Activated T-cell treated with anti-CD3 and anti-CD28 coated beads, Interleukin-2, amount 50 U/mL, for 4 hours (primary cell): Measurements from ENCODE around the gene OBSL1. TPM values are rescaled to one million over a fixed set of nuclear protein-coding genes. Genes with fewer than 3 reads are reported as not detected.

Source experiments
- ATAC-seq, 2 donors: fragments of 200-7000 bp; cut with Tn5 transposase; one replicate each; pipeline ENCODE4 v1.10.0; 2021
- DNase-seq: peaks from one replicate; pipeline ENCODE4 v3.0.0-alpha.2; 2020
- H3K27me3 Mint-ChIP-seq: one replicate; pipeline ENCODE4 v1.8.0; 2021; ENCODE audit warnings: low read depth, mixed read lengths
- H3K36me3 Mint-ChIP-seq: one replicate; pipeline ENCODE4 v1.8.0; 2022; ENCODE audit warnings: mixed read lengths; ENCODE audit not compliant: insufficient read depth
- H3K4me1 Mint-ChIP-seq: one replicate; pipeline ENCODE4 v1.8.0; 2021; ENCODE audit warnings: low read depth, mixed read lengths
- H3K4me3 Mint-ChIP-seq: one replicate; pipeline ENCODE4 v1.8.0; 2021; ENCODE audit warnings: mild to moderate bottlenecking, moderate library complexity, mixed read lengths
- H3K9me3 Mint-ChIP-seq: one replicate; pipeline ENCODE4 v1.8.0; 2021; ENCODE audit warnings: mixed read lengths
- total RNA-seq, 3 donors: library from RNA; stranded (reverse); gene quantifications; one replicate each; pipeline ENCODE4 v1.2.1, GENCODE V29; 2021

OBSL1 gene
- 1 to 10 TPM in 1 of 3 donors, under 1 TPM in 2; 0.37 to 1.1 (median 0.60) TPM for total RNA-seq

- no peaks in the 10 kb centered on the region for H3K36me3 Mint-ChIP-seq
- peaks cover 49% of the 10 kb centered on the region for H3K27me3 Mint-ChIP-seq
- H3K4me3 Mint-ChIP-seq = no peak within 1 kb of the TSS
- ATAC-seq = peak; percentile 36 to 58
- H3K9me3 Mint-ChIP-seq = no peaks in the 10 kb centered on the region
- DNase-seq = no peak
- no peaks in the 10 kb centered on the region for H3K4me1 Mint-ChIP-seq
Observed at GRCh38 chr2:219571311-219572236, at the start of gene OBSL1. TSS of gene OBSL1 (minus strand) at chr2:219571539. CDS start at chr2:219571232, 307 bp downstream.

GRCh38 chr2:219620546-219620945, 49.2 kb upstream of the OBSL1 start:
- ATAC-seq (no peak), DNase-seq (no peak)
- Mint-ChIP-seq H3K36me3 (no peaks in the 10 kb centered on the region), H3K9me3 (no peaks in the 10 kb centered on the region), H3K27me3 (peaks cover 6% of the 10 kb centered on the region), H3K4me1 (no peaks in the 10 kb centered on the region), H3K4me3 (no peak overlapping the region)

- H3K9me3 Mint-ChIP-seq = no peaks in the 10 kb centered on the region
- DNase-seq (no peak), ATAC-seq (no peak)
- peaks cover 5% of the 10 kb centered on the region for H3K36me3 Mint-ChIP-seq
- H3K4me3 Mint-ChIP-seq = no peak overlapping the region
- H3K4me1 Mint-ChIP-seq = peaks cover 2% of the 10 kb centered on the region
- H3K27me3 Mint-ChIP-seq = peaks cover 2% of the 10 kb centered on the region
Observed at GRCh38 chr2:219619235-219619634, 47.9 kb upstream of the OBSL1 start.

DNA sequence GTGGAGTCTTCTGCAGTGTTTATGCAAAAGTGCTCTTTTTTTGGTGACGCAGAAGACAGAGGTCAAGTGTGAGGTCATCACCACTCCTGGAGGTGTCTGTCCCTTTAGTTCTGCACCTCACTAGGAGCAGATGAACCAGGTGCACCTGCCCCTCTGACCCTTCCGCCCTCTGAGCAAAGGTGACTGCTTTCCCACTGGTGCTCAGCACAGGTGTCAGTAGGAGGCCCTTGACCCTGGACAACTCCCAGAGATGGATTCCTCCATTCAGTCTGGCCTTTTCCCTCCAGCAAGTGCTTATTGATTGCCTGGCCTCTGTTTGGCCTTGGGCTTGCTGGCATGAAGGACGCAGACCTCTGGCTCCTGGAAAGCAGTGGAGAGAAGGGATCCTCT, 47.4 kb upstream of the OBSL1 start:
- Mint-ChIP-seq H3K9me3 (no peaks in the 10 kb centered on the region), H3K4me1 (peaks cover 2% of the 10 kb centered on the region), H3K4me3 (no peak overlapping the region), H3K27me3 (peaks cover 2% of the 10 kb centered on the region), H3K36me3 (peaks cover 5% of the 10 kb centered on the region)
- DNase-seq (no peak), ATAC-seq (no peak)

GRCh38 chr2:219616550-219616949, 45.2 kb upstream of the OBSL1 start:
- H3K4me1 Mint-ChIP-seq = peaks cover 9% of the 10 kb centered on the region
- no peaks in the 10 kb centered on the region for H3K9me3 Mint-ChIP-seq
- no peak for ATAC-seq
- H3K36me3 Mint-ChIP-seq = peaks cover 12% of the 10 kb centered on the region
- H3K4me3 Mint-ChIP-seq = no peak overlapping the region
- DNase-seq = no peak
- no peaks in the 10 kb centered on the region for H3K27me3 Mint-ChIP-seq

DNA sequence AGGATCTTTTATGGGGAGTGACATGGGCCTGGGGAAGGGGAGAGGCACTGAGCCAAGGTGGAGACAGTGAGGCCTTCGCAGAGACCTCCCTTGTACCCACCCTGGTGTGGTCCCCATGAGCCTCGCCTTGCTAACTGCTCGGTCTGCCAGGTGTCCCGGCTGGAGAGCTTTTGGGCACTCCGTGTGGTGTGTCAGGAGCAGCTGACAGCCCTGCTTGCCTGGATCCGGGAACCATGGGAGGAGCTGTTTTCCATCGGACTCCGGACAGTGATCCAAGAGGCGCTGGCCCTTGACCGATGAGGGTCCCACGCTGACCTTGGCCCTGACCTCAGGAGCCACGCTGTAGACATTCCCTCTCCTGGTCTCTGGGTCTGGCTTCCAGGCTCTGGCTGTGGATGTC, 44.6 kb upstream of the OBSL1 start:
- H3K9me3 Mint-ChIP-seq = no peaks in the 10 kb centered on the region
- H3K36me3 Mint-ChIP-seq = peaks cover 16% of the 10 kb centered on the region
- no peak overlapping the region for H3K4me3 Mint-ChIP-seq
- ATAC-seq (no peak), DNase-seq (no peak)
- H3K4me1 Mint-ChIP-seq = peaks cover 9% of the 10 kb centered on the region
- H3K27me3 Mint-ChIP-seq = no peaks in the 10 kb centered on the region

DNA sequence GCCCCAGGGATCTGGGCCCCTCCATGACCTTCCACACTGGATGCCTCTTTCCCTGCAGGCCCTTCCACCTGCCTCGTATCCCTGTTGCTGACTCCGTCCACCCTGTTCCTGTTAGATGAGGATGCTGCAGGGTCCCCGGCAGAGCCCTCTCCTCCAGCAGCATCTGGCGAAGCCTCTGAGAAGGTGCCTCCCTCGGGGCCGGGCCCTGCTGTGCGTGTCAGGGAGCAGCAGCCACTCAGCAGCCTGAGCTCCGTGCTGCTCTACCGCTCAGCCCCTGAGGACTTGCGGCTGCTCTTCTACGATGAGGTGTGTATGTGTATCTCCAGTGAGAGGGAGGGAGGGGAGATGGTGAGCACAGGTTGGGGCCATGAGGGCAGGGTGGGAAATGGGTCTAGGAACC, 43.7 kb upstream of the OBSL1 start:
- ATAC-seq (no peak), DNase-seq (no peak)
- Mint-ChIP-seq H3K4me1 (peaks cover 9% of the 10 kb centered on the region), H3K27me3 (no peaks in the 10 kb centered on the region), H3K9me3 (no peaks in the 10 kb centered on the region), H3K4me3 (no peak overlapping the region), H3K36me3 (peaks cover 16% of the 10 kb centered on the region)

DNA sequence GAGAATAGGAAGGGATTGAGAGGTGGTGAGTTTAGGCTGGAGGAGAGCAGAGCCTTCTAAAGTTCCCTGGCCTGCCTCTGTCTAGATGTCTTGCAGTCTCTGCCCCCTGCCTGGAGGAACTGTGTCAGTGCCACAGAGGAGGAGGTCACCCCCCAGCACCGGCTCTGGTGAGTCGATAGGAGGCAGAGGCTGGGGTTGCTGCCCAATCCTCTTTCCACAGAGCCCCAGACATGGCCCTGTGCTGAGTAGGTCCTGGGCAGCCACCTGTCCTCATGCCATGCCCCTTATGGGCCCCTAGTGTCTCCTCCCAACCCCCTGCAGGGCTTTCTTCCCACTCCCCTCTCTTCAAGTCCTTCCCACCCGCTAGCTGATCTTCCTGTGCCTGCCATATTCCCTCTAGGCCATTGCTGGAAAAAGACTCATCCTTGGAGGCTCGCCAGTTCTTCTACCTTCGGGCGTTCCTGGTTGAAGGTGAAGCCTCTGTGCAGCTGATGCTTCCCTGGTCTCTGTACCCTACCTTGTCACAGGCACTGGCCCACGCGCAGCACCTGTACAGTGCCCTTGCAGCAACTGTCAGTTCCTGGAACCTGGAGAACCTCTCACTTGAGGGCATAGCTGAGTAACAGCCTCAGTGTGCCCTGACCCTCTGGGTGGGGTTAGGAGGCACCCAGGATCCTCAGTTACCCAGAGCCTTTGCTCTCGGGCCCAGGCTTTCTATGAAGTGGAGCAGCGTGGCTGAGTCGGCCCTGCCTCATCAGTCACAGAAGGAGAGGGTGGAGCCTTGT, 42.9 kb upstream of the OBSL1 start:
- no peak overlapping the region for H3K4me3 Mint-ChIP-seq
- H3K9me3 Mint-ChIP-seq = no peaks in the 10 kb centered on the region
- no peaks in the 10 kb centered on the region for H3K27me3 Mint-ChIP-seq
- no peak for ATAC-seq
- peaks cover 9% of the 10 kb centered on the region for H3K4me1 Mint-ChIP-seq
- H3K36me3 Mint-ChIP-seq = peaks cover 18% of the 10 kb centered on the region
- no peak for DNase-seq

GRCh38 chr2:219613461-219614070, 42.2 kb upstream of the OBSL1 start:
- ATAC-seq = no peak
- no peaks in the 10 kb centered on the region for H3K27me3 Mint-ChIP-seq
- peaks cover 9% of the 10 kb centered on the region for H3K4me1 Mint-ChIP-seq
- DNase-seq = no peak
- H3K9me3 Mint-ChIP-seq = no peaks in the 10 kb centered on the region
- peaks cover 19% of the 10 kb centered on the region for H3K36me3 Mint-ChIP-seq
- H3K4me3 Mint-ChIP-seq = no peak overlapping the region

DNA sequence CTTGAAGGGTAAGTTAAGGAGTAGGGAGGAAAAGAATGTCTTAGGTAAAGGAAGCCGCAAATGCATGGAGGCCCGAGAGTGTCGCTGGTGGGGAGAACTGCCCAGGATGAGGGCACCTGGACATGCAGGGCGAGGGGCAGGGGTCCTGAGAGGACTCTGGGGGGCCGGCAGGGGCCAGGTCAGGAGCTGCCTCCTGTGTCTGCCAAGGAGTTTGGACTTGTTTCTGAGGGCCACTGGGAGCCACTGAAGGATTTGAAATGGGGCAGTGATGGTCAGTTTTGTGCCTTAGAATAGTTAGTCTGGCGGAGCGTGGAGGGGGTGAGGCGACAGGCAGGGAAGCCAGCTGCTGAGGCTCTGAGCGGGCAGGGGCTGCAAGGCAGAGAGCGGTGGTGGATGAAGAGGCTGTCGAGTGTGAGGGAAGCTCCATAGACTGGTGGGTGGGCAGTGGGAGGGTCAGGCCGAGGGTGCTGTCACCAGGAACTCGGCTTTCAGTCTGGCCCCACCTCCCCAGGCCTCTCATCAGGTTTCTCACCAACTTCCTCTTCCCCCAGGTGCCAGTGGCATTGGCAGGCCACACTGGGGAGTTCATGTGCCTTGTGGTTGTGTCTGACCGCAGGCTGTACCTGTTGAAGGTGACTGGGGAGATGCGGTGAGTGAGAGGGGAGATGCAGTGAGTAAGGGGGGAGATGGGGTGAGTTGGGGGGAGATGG, 41.4 kb upstream of the OBSL1 start:
- Mint-ChIP-seq H3K4me3 (no peak overlapping the region), H3K4me1 (peaks cover 9% of the 10 kb centered on the region), H3K9me3 (no peaks in the 10 kb centered on the region), H3K36me3 (peaks cover 19% of the 10 kb centered on the region), H3K27me3 (no peaks in the 10 kb centered on the region)
- no peak for DNase-seq
- ATAC-seq = peak in 1 of 2 donors; percentile 37

GRCh38 chr2:219611866-219612576, 40.7 kb upstream of the OBSL1 start:
- Mint-ChIP-seq H3K27me3 (no peaks in the 10 kb centered on the region), H3K36me3 (peaks cover 24% of the 10 kb centered on the region), H3K4me1 (peaks cover 9% of the 10 kb centered on the region), H3K9me3 (no peaks in the 10 kb centered on the region), H3K4me3 (no peak overlapping the region)
- ATAC-seq (no peak), DNase-seq (no peak)

DNA sequence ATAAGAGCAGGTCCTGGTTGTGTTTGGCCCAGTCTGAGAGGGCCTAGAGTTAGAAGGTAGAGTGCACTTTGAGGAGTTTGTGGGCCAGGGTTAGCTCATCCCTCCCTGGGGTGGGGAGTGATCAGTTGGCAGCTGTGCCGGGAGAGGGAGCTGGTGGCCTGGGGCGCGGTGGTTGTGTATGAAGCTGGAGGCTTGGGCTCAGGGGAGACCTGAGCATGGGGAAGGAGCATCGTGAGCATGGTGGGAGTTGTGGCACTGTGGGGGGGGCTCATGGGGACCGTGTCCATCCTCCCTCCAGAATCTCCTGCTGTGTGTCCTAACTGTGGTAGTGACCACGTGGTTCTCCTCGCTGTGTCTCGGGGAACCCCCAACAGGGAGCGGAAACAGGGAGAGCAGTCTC, 40.0 kb upstream of the OBSL1 start:
- Mint-ChIP-seq H3K9me3 (no peaks in the 10 kb centered on the region), H3K4me1 (peaks cover 9% of the 10 kb centered on the region), H3K27me3 (no peaks in the 10 kb centered on the region), H3K36me3 (peaks cover 30% of the 10 kb centered on the region), H3K4me3 (no peak overlapping the region)
- DNase-seq (no peak), ATAC-seq (no peak)

- Mint-ChIP-seq H3K27me3 (no peaks in the 10 kb centered on the region), H3K9me3 (no peaks in the 10 kb centered on the region), H3K4me1 (peaks cover 9% of the 10 kb centered on the region), H3K4me3 (no peak overlapping the region), H3K36me3 (peaks cover 35% of the 10 kb centered on the region)
- DNase-seq = no peak
- no peak for ATAC-seq
Observed at GRCh38 chr2:219609149-219609750, 37.9 kb upstream of the OBSL1 start.
